GM21390 (cell line): Measurements from ENCODE around the gene SPAG9.
A peak's percentile ranks its signal among the peaks of the same experiment; 100 is the strongest.

ENCODE experiments used
- ATAC-seq: cut with Tn5 transposase; IDR thresholded peaks from one replicate; pipeline ENCODE4 v1.9.1; 2021; ENCODE audit not compliant: unreplicated experiment

The SPAG9 gene

GRCh38 chr17:50955667-50956120 is 165.0 kb downstream of the SPAG9 start:
- no peak for ATAC-seq

- no peak for ATAC-seq
Measured at GRCh38 chr17:50955160-50955559, 165.5 kb downstream of the SPAG9 start.

GRCh38 chr17:50954641-50955121 is 166.0 kb downstream of the SPAG9 start:
- no peak for ATAC-seq

GRCh38 chr17:50953831-50954601 is 166.7 kb downstream of the SPAG9 start:
- no peak for ATAC-seq

- ATAC-seq, result no peak
Measured at GRCh38 chr17:50953518-50953830, 167.2 kb downstream of the SPAG9 start.

GRCh38 chr17:50952889-50953288 is 167.8 kb downstream of the SPAG9 start:
- no peak for ATAC-seq

- ATAC-seq, result no peak
Measured at GRCh38 chr17:50952013-50952412, 168.7 kb downstream of the SPAG9 start.

GRCh38 chr17:50949989-50950877 is 170.4 kb downstream of the SPAG9 start:
- peak; percentile 64 for ATAC-seq

GRCh38 chr17:50949128-50949988 is 171.3 kb downstream of the SPAG9 start:
- no peak for ATAC-seq

- ATAC-seq, result no peak
Measured at GRCh38 chr17:50948711-50949110, 172.0 kb downstream of the SPAG9 start.

GRCh38 chr17:50947782-50948543 is 172.7 kb downstream of the SPAG9 start:
- ATAC-seq, result no peak

- ATAC-seq, result no peak
Measured at GRCh38 chr17:50946891-50947781, 173.5 kb downstream of the SPAG9 start.

GRCh38 chr17:50946223-50946890 is 174.3 kb downstream of the SPAG9 start:
- no peak for ATAC-seq

GRCh38 chr17:50945779-50946222 is 174.9 kb downstream of the SPAG9 start:
- ATAC-seq, result no peak

- no peak for ATAC-seq
Measured at GRCh38 chr17:50944902-50945720, 175.6 kb downstream of the SPAG9 start.

- peak; percentile 46 for ATAC-seq
Measured at GRCh38 chr17:50944054-50944901, 176.4 kb downstream of the SPAG9 start.

GRCh38 chr17:50943575-50943933 is 177.1 kb downstream of the SPAG9 start:
- ATAC-seq, result no peak
